Transverse colon (tissue), 4 donors: ENCODE measurements around the gene DDAH1.

Experiments used
- POLR2A ChIP-seq: fragments of 450-650 bp; IDR thresholded peaks from one replicate; pipeline ENCODE4 v1.6.1; 2016; ENCODE audit warnings: antibody characterized with exemption, mild to moderate bottlenecking, moderate library complexity
- POLR2AphosphoS5 ChIP-seq, 3 donors: sonication (generic); formaldehyde crosslinking; IDR thresholded peaks; one replicate each; pipeline ENCODE4 v1.6.1; 2016; ENCODE audit warnings: antibody characterized with exemption in 3 of 3
- TF ChIP-seq, protein P1 (sequence below), 5 experiments: fragments of 200-600 bp in 3 of 5; fragments of 450-650 bp in 2 of 5; sonication (generic) in 3 of 5; IDR thresholded peaks; 1 replicate in 2 of 5; 2 replicates in 3 of 5; pipeline ENCODE4 v1.5.1; 2016 to 2017; ENCODE audit warnings: antibody characterized with exemption in 5 of 5, inconsistent platforms in 3 of 5, mild to moderate bottlenecking in 2 of 5, moderate library complexity in 1 of 5

DNA sequence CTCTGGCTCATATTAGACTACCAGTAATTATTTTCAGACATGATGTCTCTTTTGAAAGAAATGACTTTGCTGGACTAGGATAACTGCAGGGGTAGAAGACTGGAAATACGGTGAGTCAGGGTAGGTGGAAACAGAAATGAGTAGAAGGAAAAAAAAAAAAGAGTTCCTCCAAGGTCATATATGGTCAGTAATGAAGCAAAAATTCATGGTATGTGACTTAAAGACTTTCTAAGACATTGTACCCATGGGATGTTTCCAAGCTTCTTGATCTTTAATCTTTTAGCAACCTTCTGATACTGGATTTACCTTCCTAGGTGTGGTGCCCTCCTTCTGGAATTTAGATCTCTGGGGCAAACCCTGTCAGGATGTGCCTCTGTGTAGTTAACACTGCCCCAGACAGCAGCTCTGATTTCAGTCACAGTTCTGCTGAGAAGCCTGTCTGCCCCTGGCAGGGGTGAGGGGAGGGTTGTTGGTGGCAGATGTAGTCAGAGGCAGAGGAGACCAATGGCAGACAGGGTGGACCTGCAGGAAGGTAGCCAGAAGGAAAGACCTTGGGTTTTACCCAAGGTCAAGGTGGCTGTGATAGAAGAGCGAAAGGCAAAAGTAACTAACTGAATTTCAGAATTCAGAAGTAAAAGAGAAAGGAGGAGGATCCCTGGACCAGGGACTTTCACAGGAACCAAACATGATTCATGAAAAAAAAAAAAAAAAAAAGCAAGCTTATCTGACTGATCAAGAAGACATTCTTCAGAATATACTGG lies 144.4 kb downstream of the DDAH1 start:
- TF ChIP-seq, protein P1, sequence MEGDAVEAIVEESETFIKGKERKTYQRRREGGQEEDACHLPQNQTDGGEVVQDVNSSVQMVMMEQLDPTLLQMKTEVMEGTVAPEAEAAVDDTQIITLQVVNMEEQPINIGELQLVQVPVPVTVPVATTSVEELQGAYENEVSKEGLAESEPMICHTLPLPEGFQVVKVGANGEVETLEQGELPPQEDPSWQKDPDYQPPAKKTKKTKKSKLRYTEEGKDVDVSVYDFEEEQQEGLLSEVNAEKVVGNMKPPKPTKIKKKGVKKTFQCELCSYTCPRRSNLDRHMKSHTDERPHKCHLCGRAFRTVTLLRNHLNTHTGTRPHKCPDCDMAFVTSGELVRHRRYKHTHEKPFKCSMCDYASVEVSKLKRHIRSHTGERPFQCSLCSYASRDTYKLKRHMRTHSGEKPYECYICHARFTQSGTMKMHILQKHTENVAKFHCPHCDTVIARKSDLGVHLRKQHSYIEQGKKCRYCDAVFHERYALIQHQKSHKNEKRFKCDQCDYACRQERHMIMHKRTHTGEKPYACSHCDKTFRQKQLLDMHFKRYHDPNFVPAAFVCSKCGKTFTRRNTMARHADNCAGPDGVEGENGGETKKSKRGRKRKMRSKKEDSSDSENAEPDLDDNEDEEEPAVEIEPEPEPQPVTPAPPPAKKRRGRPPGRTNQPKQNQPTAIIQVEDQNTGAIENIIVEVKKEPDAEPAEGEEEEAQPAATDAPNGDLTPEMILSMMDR (IDR thresholded peaks at IDR 0.05): no peak
- TF ChIP-seq POLR2A: no peak
- no peak for TF ChIP-seq POLR2AphosphoS5 (IDR thresholded peaks at IDR 0.05)
